ENCODE data around the gene BLOC1S3. TPM values are rescaled to one million over a fixed set of nuclear protein-coding genes. Genes with fewer than 3 reads are reported as not detected.
A peak's percentile ranks its signal among the peaks of the same experiment; 100 is the strongest.

Gene BLOC1S3
- total and polyA plus RNA-seq, 10 donors, result 5.0 to 31.7 (median 16.4) TPM

DNA sequence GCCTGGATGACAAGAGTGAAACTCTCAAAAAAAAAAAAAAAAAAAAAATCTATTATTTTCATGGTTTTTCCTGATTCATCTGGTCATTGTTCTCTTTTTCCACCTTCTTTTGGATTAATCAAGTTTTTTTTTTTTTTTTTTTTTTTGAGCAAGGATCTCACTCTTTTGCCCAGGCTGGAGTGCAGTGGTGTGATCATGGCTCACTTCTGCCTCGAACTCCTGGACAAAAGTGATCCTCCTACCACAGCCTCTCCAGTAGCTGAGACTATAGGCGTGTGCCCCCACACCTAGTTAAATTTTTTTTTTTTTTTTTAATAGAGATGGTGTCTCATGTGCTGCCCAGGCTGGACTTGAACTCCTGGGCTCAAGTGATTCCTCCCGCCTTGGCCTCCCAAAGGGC lies 27.7 kb downstream of the BLOC1S3 start:
- Histone ChIP-seq H3K4me1 (peaks cover 0 to 20% (median 8%) of the 10 kb centered on the region in 6 donors), H3K27me3 (replicated peaks in 1 of 7) (peaks cover 0 to 10% (median 0%) of the 10 kb centered on the region in 7 donors), H3K9me3 (no peaks in the 10 kb centered on the region), H3K27ac (no peak overlapping the region), H3K4me3 (no peak overlapping the region), H3K36me3 (peaks cover 0 to 3% (median 0%) of the 10 kb centered on the region in 6 donors)
- DNase-seq, result no peak
- intact Hi-C loops (cut with DNase I; ENCODE audit: low total_unique reads), result no loop called here
- TF ChIP-seq POLR2AphosphoS5 (IDR thresholded peaks at IDR 0.05), result no peak
- no peak for TF ChIP-seq POLR2A (IDR thresholded peaks at IDR 0.05)
- TF ChIP-seq, protein P1, sequence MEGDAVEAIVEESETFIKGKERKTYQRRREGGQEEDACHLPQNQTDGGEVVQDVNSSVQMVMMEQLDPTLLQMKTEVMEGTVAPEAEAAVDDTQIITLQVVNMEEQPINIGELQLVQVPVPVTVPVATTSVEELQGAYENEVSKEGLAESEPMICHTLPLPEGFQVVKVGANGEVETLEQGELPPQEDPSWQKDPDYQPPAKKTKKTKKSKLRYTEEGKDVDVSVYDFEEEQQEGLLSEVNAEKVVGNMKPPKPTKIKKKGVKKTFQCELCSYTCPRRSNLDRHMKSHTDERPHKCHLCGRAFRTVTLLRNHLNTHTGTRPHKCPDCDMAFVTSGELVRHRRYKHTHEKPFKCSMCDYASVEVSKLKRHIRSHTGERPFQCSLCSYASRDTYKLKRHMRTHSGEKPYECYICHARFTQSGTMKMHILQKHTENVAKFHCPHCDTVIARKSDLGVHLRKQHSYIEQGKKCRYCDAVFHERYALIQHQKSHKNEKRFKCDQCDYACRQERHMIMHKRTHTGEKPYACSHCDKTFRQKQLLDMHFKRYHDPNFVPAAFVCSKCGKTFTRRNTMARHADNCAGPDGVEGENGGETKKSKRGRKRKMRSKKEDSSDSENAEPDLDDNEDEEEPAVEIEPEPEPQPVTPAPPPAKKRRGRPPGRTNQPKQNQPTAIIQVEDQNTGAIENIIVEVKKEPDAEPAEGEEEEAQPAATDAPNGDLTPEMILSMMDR (IDR thresholded peaks at IDR 0.05 in 8 of 11, conservative IDR thresholded peaks at IDR 0.05 in 3 of 11), result no peak
- 88 to 99% (median 93%) methylated on average over 3 of the region's 3 CpGs for WGBS, 5 donors

DNA sequence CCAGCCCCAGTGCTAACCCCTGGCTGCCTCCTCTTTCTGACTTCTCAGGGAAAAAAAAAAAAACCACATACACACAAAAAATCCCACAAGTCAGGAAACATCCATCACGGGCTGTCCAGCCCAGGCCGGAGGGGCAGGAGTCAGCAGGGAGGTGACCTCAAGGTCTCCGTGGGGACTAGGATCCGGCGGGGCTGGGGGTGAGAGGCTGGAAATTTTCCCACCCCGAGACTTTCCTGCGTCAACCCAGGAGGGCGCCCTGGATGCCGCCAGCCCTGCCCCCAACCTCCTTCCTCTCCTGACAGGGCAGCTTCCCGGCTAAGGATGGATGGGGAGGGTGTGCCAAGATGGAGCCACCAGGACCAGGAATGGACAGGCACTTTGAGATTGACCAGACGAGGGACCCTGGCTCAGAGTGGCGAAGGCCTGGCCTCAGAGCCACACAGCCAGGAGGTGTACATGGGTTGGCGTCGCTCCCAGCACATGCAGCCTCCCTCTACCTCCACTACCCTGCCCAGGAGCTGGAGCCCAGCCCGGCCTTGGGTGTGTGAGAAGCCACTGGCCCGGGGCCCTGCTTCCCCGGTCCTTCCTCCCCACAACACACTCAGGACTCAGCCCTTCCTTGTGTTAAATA lies 33.3 kb downstream of the BLOC1S3 start:
- WGBS, 5 donors, result 14 to 26% (median 21%) methylated on average over 15 to 17 of the region's 17 CpGs

DNA sequence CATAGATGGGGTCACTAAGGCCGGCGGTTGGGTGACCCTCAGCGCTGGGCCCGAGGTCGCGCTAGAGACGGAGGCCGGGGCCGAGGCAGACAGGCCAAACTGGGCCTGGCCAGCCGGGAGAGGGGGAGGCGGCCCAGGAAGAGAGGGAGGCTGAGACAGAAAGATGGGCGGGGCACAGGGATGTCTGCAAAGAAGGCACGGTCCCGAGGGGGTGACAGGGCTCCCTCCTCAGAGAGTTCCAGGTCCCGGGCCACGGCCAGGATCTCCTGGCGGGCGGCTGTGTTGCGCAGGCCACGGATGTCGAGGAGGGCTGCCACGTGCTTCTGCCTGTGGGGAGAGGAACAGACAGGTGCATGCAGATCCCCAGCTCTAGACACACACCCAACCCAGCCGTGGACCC lies 34.4 kb downstream of the BLOC1S3 start:
- WGBS, 5 donors, result 67 to 85% (median 76%) methylated on average over 20 to 23 of the region's 23 CpGs
- TF ChIP-seq, protein P1 (IDR thresholded peaks at IDR 0.05 in 8 of 11, conservative IDR thresholded peaks at IDR 0.05 in 3 of 11), result no peak
- TF ChIP-seq POLR2AphosphoS5 (IDR thresholded peaks at IDR 0.05), result peak in 1 of 3 donors; percentile 41
- H3K4me1 ChIP-seq, result peaks cover 4 to 77% (median 33%) of the 10 kb centered on the region in 6 donors
- H3K9me3 ChIP-seq, result no peaks in the 10 kb centered on the region
- H3K27ac ChIP-seq, result peak overlapping the region in 7 of 8 donors; percentile 36 to 77 (median 67)
- no peak overlapping the region for H3K4me3 ChIP-seq
- intact Hi-C loops (cut with DNase I; ENCODE audit: low total_unique reads), result no loop called here
- H3K27me3 ChIP-seq (replicated peaks in 1 of 7), result peaks cover 0 to 54% (median 9%) of the 10 kb centered on the region in 7 donors
- no peaks in the 10 kb centered on the region for H3K36me3 ChIP-seq
- no peak for DNase-seq

More for the DNA sequence above, 33.3 kb downstream of the BLOC1S3 start:
- peaks cover 0 to 42% (median 0%) of the 10 kb centered on the region in 7 donors for H3K27me3 ChIP-seq (replicated peaks in 1 of 7)
- peak overlapping the region in 7 of 8 donors; percentile 36 to 77 (median 67) for H3K27ac ChIP-seq
- H3K4me1 ChIP-seq, result peaks cover 4 to 65% (median 33%) of the 10 kb centered on the region in 6 donors
- TF ChIP-seq POLR2AphosphoS5 (IDR thresholded peaks at IDR 0.05) (peak; percentile 59 to 79 (median 73)), POLR2A (IDR thresholded peaks at IDR 0.05) (no peak)
- H3K4me3 ChIP-seq, result no peak overlapping the region
- peak; percentile 84 for DNase-seq
- H3K36me3 ChIP-seq, result no peaks in the 10 kb centered on the region
- intact Hi-C loops (cut with DNase I; ENCODE audit: low total_unique reads), result no loop called here
- no peaks in the 10 kb centered on the region for H3K9me3 ChIP-seq

DNA sequence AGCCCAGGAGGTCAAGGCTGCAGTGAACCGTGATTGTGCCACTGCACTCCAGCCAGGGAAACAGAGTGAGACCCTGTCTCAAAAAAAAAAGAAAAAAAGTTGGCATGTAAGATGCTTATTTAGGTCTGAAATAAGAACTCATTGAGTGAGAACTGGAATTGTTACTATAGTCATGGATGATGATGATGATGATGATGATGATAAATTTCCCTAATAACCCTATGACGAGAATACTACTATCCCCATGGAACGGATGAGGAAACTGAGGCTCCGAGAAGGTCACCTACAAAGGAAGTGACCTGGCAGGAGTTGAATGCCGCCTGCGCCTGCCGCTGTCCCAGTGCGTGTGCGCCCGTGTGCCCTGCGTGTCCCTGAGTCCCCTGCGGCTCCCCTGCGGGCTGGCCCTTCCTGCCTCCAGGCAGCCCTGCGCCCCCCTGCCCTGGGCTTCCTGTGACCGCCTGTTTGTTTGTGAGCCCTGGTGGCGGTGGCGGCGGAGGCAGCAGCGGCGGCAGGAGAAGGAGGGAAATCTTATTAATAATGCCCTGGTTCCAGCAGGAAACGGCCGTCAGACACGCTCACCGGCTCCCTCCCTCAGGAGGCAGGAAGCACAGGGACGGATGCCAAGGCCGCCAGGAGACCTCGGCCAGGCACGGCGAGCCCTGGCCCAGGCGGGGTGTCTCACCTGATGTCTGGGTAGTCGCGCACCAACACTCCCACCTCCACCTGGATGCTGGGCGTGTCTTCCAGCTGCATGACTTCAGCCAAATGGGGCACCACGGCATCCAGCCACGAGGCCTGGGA lies 37.0 kb downstream of the BLOC1S3 start:
- DNase-seq, result peak; percentile 81
- WGBS, 5 donors, result 5 to 27% (median 11%) methylated on average over 24 to 35 of the region's 35 CpGs
- intact Hi-C loops (cut with DNase I; ENCODE audit: low total_unique reads), result no loop called here
- Histone ChIP-seq H3K4me1 (peaks cover 4 to 83% (median 33%) of the 10 kb centered on the region in 6 donors), H3K9me3 (no peaks in the 10 kb centered on the region), H3K27me3 (replicated peaks in 1 of 7) (peaks cover 0 to 63% (median 11%) of the 10 kb centered on the region in 7 donors), H3K36me3 (no peaks in the 10 kb centered on the region), H3K27ac (peak overlapping the region in 6 of 8 donors; percentile 14 to 71 (median 69)), H3K4me3 (no peak overlapping the region)
- TF ChIP-seq, protein P1 (IDR thresholded peaks at IDR 0.05 in 8 of 11, conservative IDR thresholded peaks at IDR 0.05 in 3 of 11), result peak in 6 of 11 experiments; percentile 16 to 46 (median 28)
- TF ChIP-seq POLR2A (IDR thresholded peaks at IDR 0.05) (no peak), POLR2AphosphoS5 (IDR thresholded peaks at IDR 0.05) (peak; percentile 62 to 84 (median 82))

All from spleen (tissue), 11 donors.